ENCODE data around the gene TRIL. TPM values are rescaled to one million over a fixed set of nuclear protein-coding genes. Genes with fewer than 3 reads are reported as not detected.

TRIL gene
- total and polyA plus RNA-seq, 4 donors, result 0.52 to 17.0 (median 1.8) TPM

GRCh38 chr7:28955356-28955717 lies 2.8 kb downstream of the TRIL start:
- peak overlapping the region in 1 of 2 donors; percentile 50 for H3K27ac ChIP-seq (ENCODE audit: low read depth in 1 of 2, low read length in 1 of 2)
- H3K4me1 ChIP-seq (ENCODE audit: control insufficient read depth in 5 of 5, insufficient read depth in 5 of 5, low read length in 5 of 5), result peaks cover 0 to 59% (median 26%) of the 10 kb centered on the region in 5 donors
- peak overlapping the region; percentile 25 for H3K4me3 ChIP-seq
- DNase-seq (no peak), ATAC-seq (ENCODE audit: insufficient read depth, low FRiP score) (no peak)
- H3K9ac ChIP-seq (ENCODE audit: insufficient read depth in 1 of 2, low read length in 2 of 2), result peak overlapping the region in 1 of 2 donors; percentile 43
- peaks cover 0 to 9% (median 4%) of the 10 kb centered on the region in 4 donors for H3K36me3 ChIP-seq (ENCODE audit: control insufficient read depth in 4 of 4, insufficient read depth in 4 of 4, low read length in 4 of 4)
- WGBS, 2 donors, result 24 to 40% methylated on average over 22 of the region's 22 CpGs
- no peaks in the 10 kb centered on the region for H3K27me3 ChIP-seq (ENCODE audit: control insufficient read depth in 3 of 3, insufficient read depth in 3 of 3, low read length in 2 of 3)
- TF ChIP-seq, protein P1, sequence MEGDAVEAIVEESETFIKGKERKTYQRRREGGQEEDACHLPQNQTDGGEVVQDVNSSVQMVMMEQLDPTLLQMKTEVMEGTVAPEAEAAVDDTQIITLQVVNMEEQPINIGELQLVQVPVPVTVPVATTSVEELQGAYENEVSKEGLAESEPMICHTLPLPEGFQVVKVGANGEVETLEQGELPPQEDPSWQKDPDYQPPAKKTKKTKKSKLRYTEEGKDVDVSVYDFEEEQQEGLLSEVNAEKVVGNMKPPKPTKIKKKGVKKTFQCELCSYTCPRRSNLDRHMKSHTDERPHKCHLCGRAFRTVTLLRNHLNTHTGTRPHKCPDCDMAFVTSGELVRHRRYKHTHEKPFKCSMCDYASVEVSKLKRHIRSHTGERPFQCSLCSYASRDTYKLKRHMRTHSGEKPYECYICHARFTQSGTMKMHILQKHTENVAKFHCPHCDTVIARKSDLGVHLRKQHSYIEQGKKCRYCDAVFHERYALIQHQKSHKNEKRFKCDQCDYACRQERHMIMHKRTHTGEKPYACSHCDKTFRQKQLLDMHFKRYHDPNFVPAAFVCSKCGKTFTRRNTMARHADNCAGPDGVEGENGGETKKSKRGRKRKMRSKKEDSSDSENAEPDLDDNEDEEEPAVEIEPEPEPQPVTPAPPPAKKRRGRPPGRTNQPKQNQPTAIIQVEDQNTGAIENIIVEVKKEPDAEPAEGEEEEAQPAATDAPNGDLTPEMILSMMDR (IDR thresholded peaks at IDR 0.05; ENCODE audit: control extremely low read depth, extremely low read depth), result no peak
- H3K9me3 ChIP-seq (ENCODE audit: control insufficient read depth in 4 of 4, insufficient read depth in 3 of 4, low read length in 3 of 4), result peaks cover 0 to 7% (median 0%) of the 10 kb centered on the region in 4 donors

GRCh38 chr7:28954946-28955345 lies 3.2 kb downstream of the TRIL start:
- Histone ChIP-seq H3K4me1 (ENCODE audit: control insufficient read depth in 5 of 5, insufficient read depth in 5 of 5, low read length in 5 of 5) (peaks cover 0 to 59% (median 26%) of the 10 kb centered on the region in 5 donors), H3K4me3 (no peak overlapping the region), H3K9ac (ENCODE audit: insufficient read depth in 1 of 2, low read length in 2 of 2) (no peak overlapping the region), H3K27me3 (ENCODE audit: control insufficient read depth in 3 of 3, insufficient read depth in 3 of 3, low read length in 2 of 3) (no peaks in the 10 kb centered on the region), H3K27ac (ENCODE audit: low read depth in 1 of 2, low read length in 1 of 2) (no peak overlapping the region), H3K36me3 (ENCODE audit: control insufficient read depth in 4 of 4, insufficient read depth in 4 of 4, low read length in 4 of 4) (peaks cover 0 to 9% (median 4%) of the 10 kb centered on the region in 4 donors), H3K9me3 (ENCODE audit: control insufficient read depth in 4 of 4, insufficient read depth in 3 of 4, low read length in 3 of 4) (peaks cover 0 to 8% (median 0%) of the 10 kb centered on the region in 4 donors)
- ATAC-seq (ENCODE audit: insufficient read depth, low FRiP score) (no peak), DNase-seq (no peak)
- TF ChIP-seq, protein P1 (IDR thresholded peaks at IDR 0.05; ENCODE audit: control extremely low read depth, extremely low read depth), result no peak
- WGBS, 2 donors, result 57 to 65% methylated on average over 5 of the region's 5 CpGs

- DNase-seq (no peak), ATAC-seq (ENCODE audit: insufficient read depth, low FRiP score) (no peak)
- H3K9me3 ChIP-seq (ENCODE audit: control insufficient read depth in 4 of 4, insufficient read depth in 3 of 4, low read length in 3 of 4), result peaks cover 0 to 9% (median 0%) of the 10 kb centered on the region in 4 donors
- no peak overlapping the region for H3K4me3 ChIP-seq
- H3K9ac ChIP-seq (ENCODE audit: insufficient read depth in 1 of 2, low read length in 2 of 2), result no peak overlapping the region
- peaks cover 0 to 59% (median 26%) of the 10 kb centered on the region in 5 donors for H3K4me1 ChIP-seq (ENCODE audit: control insufficient read depth in 5 of 5, insufficient read depth in 5 of 5, low read length in 5 of 5)
- TF ChIP-seq, protein P1 (IDR thresholded peaks at IDR 0.05; ENCODE audit: control extremely low read depth, extremely low read depth), result no peak
- H3K36me3 ChIP-seq (ENCODE audit: control insufficient read depth in 4 of 4, insufficient read depth in 4 of 4, low read length in 4 of 4), result peaks cover 0 to 9% (median 4%) of the 10 kb centered on the region in 4 donors
- no peak overlapping the region for H3K27ac ChIP-seq (ENCODE audit: low read depth in 1 of 2, low read length in 1 of 2)
- H3K27me3 ChIP-seq (ENCODE audit: control insufficient read depth in 3 of 3, insufficient read depth in 3 of 3, low read length in 2 of 3), result no peaks in the 10 kb centered on the region
Measured at GRCh38 chr7:28954471-28954870, 3.7 kb downstream of the TRIL start.

DNA sequence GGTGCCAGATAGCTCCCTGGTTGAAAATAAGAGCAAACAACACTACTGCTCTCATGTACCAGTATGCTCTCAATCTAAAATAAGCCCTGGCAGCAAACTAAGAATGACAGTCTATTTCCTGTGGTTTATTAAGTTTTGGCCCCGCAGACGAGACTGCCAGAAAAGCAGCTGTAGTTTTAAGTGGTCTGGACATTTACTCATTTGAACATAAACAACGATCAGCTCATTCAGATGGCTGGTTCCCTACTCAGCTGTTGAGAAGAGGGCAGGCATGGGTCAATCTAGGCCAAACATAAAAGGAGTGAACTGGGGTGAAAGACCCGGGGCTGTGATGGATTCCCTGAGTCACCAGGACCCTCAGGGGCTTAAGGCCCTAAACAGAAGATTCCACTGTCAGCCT lies 4.5 kb downstream of the TRIL start:
- peaks cover 0 to 9% (median 0%) of the 10 kb centered on the region in 4 donors for H3K9me3 ChIP-seq (ENCODE audit: control insufficient read depth in 4 of 4, insufficient read depth in 3 of 4, low read length in 3 of 4)
- H3K9ac ChIP-seq (ENCODE audit: insufficient read depth in 1 of 2, low read length in 2 of 2), result no peak overlapping the region
- TF ChIP-seq, protein P1 (IDR thresholded peaks at IDR 0.05; ENCODE audit: control extremely low read depth, extremely low read depth), result no peak
- H3K27me3 ChIP-seq (ENCODE audit: control insufficient read depth in 3 of 3, insufficient read depth in 3 of 3, low read length in 2 of 3), result no peaks in the 10 kb centered on the region
- no peak overlapping the region for H3K4me3 ChIP-seq
- H3K27ac ChIP-seq (ENCODE audit: low read depth in 1 of 2, low read length in 1 of 2), result no peak overlapping the region
- peaks cover 0 to 53% (median 26%) of the 10 kb centered on the region in 5 donors for H3K4me1 ChIP-seq (ENCODE audit: control insufficient read depth in 5 of 5, insufficient read depth in 5 of 5, low read length in 5 of 5)
- H3K36me3 ChIP-seq (ENCODE audit: control insufficient read depth in 4 of 4, insufficient read depth in 4 of 4, low read length in 4 of 4), result peaks cover 0 to 9% (median 4%) of the 10 kb centered on the region in 4 donors
- 17 to 26% methylated on average over 4 of the region's 4 CpGs for WGBS, 2 donors
- DNase-seq, result peak; percentile 85 to 97 (median 97)
- no peak for ATAC-seq (ENCODE audit: insufficient read depth, low FRiP score)

Measured in lung (tissue), 12 donors.